GM10847 (cell line): ENCODE data around the gene ZFY.

Experiments
- POLR2A ChIP-seq: IDR thresholded peaks from 2 replicates; pipeline ENCODE4 v1.6.1; 2011; ENCODE audit not compliant: insufficient read length; ENCODE audit errors: extremely low read depth

ZFY gene

GRCh38 chrY:3018546-3018945, 83.4 kb downstream of the ZFY start:
- no peak for TF ChIP-seq POLR2A

DNA sequence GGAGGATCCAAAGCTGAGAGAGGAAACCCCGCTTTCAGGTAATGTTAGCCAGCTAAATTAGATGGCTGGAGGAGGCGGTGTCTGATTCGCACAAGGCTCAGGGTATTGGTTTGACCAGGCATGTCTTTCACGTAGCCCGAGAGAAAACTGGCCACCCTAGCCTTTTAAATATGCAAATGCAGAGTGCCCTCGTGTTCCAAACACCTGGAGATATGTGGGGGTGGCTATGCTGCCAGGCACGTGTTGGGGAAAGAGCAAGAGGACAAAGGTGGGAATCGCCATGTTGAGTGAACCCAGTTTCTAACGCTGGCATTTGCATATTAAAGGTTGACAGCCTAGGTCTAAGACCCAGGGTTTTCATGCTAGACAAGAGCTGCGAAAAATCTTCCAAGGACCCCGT, 84.4 kb downstream of the ZFY start:
- no peak for TF ChIP-seq POLR2A

DNA sequence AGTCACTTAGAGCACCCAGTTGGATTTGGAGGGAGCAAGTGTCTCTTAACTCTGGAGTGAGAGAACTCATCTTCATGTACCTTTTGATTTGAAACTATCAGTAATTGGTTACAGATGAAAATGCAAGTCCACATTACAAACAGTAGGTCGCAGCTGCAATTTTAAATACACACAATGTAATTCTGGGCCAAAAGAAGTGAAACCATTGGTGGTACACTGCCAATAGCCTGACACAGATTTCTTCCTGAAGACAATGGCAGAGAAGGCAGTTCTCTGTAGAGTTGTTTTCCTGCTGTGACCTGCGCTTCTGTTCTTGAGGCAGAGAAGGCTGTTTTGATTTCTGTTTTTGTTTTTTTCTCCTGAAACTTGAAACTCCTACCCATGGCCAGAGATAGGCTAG, 86.0 kb downstream of the ZFY start:
- TF ChIP-seq POLR2A = no peak

GRCh38 chrY:3023606-3024005, 88.4 kb downstream of the ZFY start:
- no peak for TF ChIP-seq POLR2A

DNA sequence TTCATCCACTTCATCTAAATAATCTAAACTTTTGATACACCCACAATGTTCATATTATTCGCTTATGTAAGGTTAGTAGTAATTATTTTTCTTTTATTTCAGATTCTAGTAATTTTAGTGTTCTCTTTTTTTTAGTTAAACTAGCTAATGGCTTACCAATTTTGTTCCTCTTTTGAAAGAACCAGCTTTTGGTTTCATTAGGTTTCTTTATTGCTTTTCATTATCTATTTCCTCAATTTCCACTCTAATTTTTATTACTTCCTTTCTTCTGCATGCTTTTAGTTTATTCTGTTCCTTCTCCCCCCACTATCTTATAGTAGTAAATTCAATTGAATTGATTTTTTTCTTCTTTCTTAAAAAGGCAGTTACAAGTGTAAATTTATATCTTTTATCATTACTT, 90.2 kb downstream of the ZFY start:
- no peak for TF ChIP-seq POLR2A
